Activated naive CD4-positive, alpha-beta T cell (primary cell): ENCODE measurements around the gene NR1H3.
"Not testable (repeated sequence)": the region's sequence is repeated elsewhere in the genome, so short reads cannot be mapped to it uniquely, and the experiment has no call there.

Experiments
- DNase-seq, 4 experiments: peaks; one replicate each; lab custom pipeline; 2025; lab: John Stamatoyannopoulos, UW

NR1H3 gene

DNA sequence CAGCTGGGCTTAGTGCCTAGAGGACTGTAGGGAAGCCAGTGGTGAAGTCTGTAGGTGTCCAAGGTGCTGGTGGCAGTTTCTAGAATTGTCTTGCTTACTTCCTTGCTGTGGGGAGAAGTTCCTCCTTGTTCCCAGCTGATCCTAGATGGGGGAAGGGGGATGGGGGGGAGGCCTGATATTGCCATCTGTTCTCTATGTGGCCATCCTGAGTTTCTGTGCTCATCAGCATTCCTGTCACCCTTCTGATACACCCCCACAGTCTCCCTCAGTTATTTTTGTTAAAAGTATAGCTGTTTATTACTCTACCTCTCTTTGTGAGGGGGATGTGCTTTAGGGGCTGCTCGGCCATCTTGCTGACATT is 48.7 kb downstream of the NR1H3 start:
- no peak for DNase-seq

DNA sequence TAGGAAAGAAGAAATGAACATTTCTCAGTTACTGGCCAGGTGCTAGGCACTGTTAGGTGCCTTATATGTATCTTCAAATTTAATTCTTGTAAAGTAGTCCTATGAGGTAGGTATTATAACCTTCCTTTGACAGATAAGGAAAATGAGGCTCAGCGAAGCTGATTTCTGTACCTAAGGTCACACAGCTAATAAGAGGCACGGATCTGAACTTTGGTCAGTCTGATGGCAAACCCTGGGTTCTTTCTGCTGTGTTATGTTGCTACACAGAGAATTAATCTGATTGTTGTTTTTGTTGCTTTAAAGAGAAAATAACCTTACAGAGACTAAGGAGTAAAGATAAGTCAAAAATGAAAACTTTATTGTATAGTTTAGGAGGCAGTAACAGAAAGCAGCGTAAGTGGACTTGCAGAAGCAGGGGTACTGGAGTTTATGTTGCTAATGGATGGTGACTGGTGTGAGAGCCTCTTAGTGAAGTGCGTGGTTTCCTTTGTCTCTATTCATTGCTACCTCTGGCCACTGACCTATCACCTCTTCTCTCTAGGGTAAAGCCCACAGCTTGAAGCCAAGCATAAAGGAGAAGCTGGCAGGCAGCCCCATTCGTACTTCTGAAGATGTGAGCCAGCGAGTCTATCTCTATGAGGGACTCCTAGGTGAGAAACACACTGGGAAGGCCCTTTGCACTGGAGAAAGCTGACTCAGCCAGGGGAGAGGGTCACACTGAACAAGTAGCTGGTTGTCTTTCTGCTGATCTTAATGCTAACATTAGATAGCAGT is 50.4 kb downstream of the NR1H3 start:
- no peak for DNase-seq

DNA sequence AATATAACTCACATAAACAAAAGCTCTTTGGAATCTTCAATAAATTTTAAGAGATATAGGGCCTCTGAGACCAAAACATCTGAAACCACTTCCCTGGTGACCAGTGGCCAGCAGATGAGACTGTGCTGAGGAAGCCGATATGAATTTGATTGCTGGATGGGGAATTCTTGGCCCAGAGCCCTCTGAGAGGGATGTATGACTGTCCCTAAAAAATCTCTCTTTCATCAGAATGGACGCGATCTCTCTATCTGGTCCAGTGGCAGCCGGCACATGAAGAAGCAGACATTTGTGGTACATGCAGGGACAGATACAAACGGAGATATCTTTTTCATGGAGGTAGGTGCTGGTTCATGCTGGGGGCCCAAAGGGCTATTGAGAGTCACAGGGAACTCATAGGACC is 57.2 kb downstream of the NR1H3 start:
- no peak for DNase-seq

DNA sequence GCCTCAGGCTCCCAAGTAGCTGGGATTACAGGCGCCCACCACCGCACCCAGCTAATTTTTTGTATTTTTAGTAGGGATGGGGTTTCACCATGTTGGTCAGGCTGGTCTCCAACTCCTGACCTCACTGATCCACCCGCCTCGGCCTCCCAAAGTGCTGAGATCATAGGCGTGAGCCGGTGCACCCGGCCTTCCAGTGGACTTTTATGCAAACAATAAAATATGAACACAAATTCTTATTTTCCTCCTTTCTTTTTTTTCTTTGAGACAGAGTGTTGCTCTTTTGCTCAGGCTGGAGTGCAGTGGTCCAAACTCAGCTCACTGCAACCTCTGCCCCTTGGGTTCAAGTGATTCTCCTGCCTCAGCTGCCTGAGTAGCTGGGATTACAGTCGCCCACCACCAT is 58.7 kb downstream of the NR1H3 start:
- DNase-seq = not testable (repeated sequence)

DNA sequence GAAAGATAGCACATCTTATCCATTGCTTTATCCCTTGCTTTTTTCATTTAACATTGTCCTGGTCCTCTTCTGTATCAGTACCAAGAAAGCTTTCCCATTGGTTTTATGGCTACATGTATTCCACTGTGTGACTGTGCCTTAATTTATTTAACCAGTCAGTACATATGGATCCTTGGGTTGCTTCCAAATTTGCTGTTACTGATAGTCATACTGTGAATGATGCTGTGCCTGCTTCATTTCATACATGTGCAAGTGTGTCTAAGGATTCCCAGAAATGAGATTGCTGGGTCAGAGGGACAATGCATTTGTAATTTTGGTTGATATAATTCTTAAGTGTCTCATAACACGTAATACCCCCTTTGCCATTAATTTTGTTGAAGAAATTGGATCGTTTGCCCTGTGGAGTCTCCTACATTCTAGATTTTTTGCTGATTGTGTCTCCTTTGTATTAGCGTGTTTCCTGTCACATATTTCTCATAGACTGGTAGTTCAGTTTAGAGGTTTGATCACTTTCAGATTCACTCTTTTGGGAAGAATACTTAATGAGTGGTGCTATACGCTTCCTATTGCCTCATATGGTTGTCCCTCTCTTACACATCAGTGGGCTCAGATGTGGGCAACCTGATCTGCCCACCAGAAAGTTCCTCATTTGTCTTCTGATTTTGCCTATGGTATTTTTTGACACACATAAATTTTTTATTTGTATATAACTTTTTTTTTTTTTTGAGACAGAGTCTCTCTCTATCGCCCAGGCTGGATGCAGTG is 59.5 kb downstream of the NR1H3 start:
- no peak for DNase-seq

DNA sequence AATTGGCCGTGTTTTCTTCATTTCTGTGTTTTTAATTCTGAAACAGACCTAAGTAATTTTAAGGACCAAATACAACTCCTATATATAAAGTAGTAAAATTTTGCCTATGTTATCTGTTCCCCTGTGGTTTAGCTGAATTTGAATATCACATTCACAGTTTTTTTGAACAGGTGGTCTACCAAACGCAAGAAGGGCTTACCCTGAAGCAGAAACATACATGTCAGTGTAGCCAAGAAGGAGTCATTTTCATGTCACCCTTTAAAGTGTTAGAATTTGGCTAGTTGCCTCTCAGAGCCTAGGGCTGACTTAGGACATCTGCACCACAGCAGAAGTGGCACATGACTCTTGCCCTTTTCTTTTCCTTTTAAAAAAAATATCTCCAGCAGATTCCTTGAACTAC is 60.4 kb downstream of the NR1H3 start:
- no peak for DNase-seq
